ENCODE data around the gene HECTD1. TPM values are rescaled to one million over a fixed set of nuclear protein-coding genes. Genes with fewer than 3 reads are reported as not detected.

HECTD1 gene
- total RNA-seq, 1 donor from 2014 or later: 110 TPM

- DNase-seq (ENCODE audit: low read depth) (no peak), FAIRE-seq (no peak)
- H3K9me3 ChIP-seq (ENCODE audit: insufficient read depth, low read depth, low read length): no peaks in the 10 kb centered on the region
- H3K4me1 ChIP-seq (ENCODE audit: insufficient read depth, low read length): no peaks in the 10 kb centered on the region
- H3K27me3 ChIP-seq (ENCODE audit: insufficient read depth, low read length): no peaks in the 10 kb centered on the region
- peaks cover 40% of the 10 kb centered on the region for H3K36me3 ChIP-seq (ENCODE audit: insufficient read depth, low read length)
- H3K4me2 ChIP-seq (ENCODE audit: low read length): no peak overlapping the region
- no peaks in the 10 kb centered on the region for H3K9me3 Mint-ChIP-seq (ENCODE audit: unreplicated experiment)
- no peak overlapping the region for H3K9ac ChIP-seq (ENCODE audit: low read length)
- H3K27me3 Mint-ChIP-seq (ENCODE audit: low read depth, unreplicated experiment): no peaks in the 10 kb centered on the region
- no peak overlapping the region for H3K4me3 Mint-ChIP-seq (ENCODE audit: unreplicated experiment)
- peaks cover 1% of the 10 kb centered on the region for H3K36me3 Mint-ChIP-seq (ENCODE audit: low read depth, unreplicated experiment)
- no peaks in the 10 kb centered on the region for H3K79me2 ChIP-seq (ENCODE audit: insufficient read depth, low read length)
- no peaks in the 10 kb centered on the region for H3K4me1 Mint-ChIP-seq (ENCODE audit: low read depth, unreplicated experiment)
- H3K27ac Mint-ChIP-seq (ENCODE audit: unreplicated experiment): no peak overlapping the region
- H3K4me3 ChIP-seq (ENCODE audit: insufficient read depth, low read depth, low read length): no peak overlapping the region
- no peak overlapping the region for H2AFZ ChIP-seq (ENCODE audit: low read depth, low read length)
- TF ChIP-seq CTCF (IDR thresholded peaks at IDR 0.05; ENCODE audit: insufficient read depth, low read depth, low read length) (no peak), EZH2 (IDR thresholded peaks at IDR 0.05; ENCODE audit: insufficient read depth, low read length) (no peak)
- H3K27ac ChIP-seq (ENCODE audit: low read depth, low read length): no peak overlapping the region
- H4K20me1 ChIP-seq (ENCODE audit: insufficient read depth, low read length): no peaks in the 10 kb centered on the region
Measured at GRCh38 chr14:31137214-31137889, 70.2 kb downstream of the HECTD1 start.

GRCh38 chr14:31133133-31133532 lies 74.5 kb downstream of the HECTD1 start:
- FAIRE-seq: no peak
- Mint-ChIP-seq H3K36me3 (ENCODE audit: low read depth, unreplicated experiment) (peaks cover 9% of the 10 kb centered on the region), H3K27ac (ENCODE audit: unreplicated experiment) (no peak overlapping the region), H3K9me3 (ENCODE audit: unreplicated experiment) (no peaks in the 10 kb centered on the region), H3K4me3 (ENCODE audit: unreplicated experiment) (no peak overlapping the region), H3K4me1 (ENCODE audit: low read depth, unreplicated experiment) (no peaks in the 10 kb centered on the region), H3K27me3 (ENCODE audit: low read depth, unreplicated experiment) (no peaks in the 10 kb centered on the region)
- no peak for TF ChIP-seq CTCF (IDR thresholded peaks at IDR 0.05; ENCODE audit: insufficient read depth, low read depth, low read length)
- no peak for TF ChIP-seq EZH2 (IDR thresholded peaks at IDR 0.05; ENCODE audit: insufficient read depth, low read length)
- H3K27ac ChIP-seq (ENCODE audit: low read depth, low read length): no peak overlapping the region
- no peaks in the 10 kb centered on the region for H3K27me3 ChIP-seq (ENCODE audit: insufficient read depth, low read length)
- peaks cover 5% of the 10 kb centered on the region for H4K20me1 ChIP-seq (ENCODE audit: insufficient read depth, low read length)
- no peaks in the 10 kb centered on the region for H3K79me2 ChIP-seq (ENCODE audit: insufficient read depth, low read length)
- H3K4me1 ChIP-seq (ENCODE audit: insufficient read depth, low read length): no peaks in the 10 kb centered on the region
- no peak for DNase-seq (ENCODE audit: low read depth)
- H3K4me3 ChIP-seq (ENCODE audit: insufficient read depth, low read depth, low read length): no peak overlapping the region
- peaks cover 41% of the 10 kb centered on the region for H3K36me3 ChIP-seq (ENCODE audit: insufficient read depth, low read length)
- no peak overlapping the region for H3K9ac ChIP-seq (ENCODE audit: low read length)
- H3K4me2 ChIP-seq (ENCODE audit: low read length): no peak overlapping the region
- H3K9me3 ChIP-seq (ENCODE audit: insufficient read depth, low read depth, low read length): no peaks in the 10 kb centered on the region
- H2AFZ ChIP-seq (ENCODE audit: low read depth, low read length): no peak overlapping the region
